ENCODE results near the gene C16orf54.
"Not testable (repeated sequence)": the region's sequence is repeated elsewhere in the genome, so short reads cannot be mapped to it uniquely, and the experiment has no call there.

- TF ChIP-seq, protein P1, sequence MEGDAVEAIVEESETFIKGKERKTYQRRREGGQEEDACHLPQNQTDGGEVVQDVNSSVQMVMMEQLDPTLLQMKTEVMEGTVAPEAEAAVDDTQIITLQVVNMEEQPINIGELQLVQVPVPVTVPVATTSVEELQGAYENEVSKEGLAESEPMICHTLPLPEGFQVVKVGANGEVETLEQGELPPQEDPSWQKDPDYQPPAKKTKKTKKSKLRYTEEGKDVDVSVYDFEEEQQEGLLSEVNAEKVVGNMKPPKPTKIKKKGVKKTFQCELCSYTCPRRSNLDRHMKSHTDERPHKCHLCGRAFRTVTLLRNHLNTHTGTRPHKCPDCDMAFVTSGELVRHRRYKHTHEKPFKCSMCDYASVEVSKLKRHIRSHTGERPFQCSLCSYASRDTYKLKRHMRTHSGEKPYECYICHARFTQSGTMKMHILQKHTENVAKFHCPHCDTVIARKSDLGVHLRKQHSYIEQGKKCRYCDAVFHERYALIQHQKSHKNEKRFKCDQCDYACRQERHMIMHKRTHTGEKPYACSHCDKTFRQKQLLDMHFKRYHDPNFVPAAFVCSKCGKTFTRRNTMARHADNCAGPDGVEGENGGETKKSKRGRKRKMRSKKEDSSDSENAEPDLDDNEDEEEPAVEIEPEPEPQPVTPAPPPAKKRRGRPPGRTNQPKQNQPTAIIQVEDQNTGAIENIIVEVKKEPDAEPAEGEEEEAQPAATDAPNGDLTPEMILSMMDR (conservative IDR thresholded peaks at IDR 0.05), result not testable (repeated sequence)
- TF ChIP-seq ZFX (IDR thresholded peaks at IDR 0.05), result not testable (repeated sequence)
Observed at GRCh38 chr16:29772330-29772729, 26.5 kb upstream of the C16orf54 start.

Data from C4-2B (cell line).